Measurements from ENCODE around the gene INCENP.

DNA sequence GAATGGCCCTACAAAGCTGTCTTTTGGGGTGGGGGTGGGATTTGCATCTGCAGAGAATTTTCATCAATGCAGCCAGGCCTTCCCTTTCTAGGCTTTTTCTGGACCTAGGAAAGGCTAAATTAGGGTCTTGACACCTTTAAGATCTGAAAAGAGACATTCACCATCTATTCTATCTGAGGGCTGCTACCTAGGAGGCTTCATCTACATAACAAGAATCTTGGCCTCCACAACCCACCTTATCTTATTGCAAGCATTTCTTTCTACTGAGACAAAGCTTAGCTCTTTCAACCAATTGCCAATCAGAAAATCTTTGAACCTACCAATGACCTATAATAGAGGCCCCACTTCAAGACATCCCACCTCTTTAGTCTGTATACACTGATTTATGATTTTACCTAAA is 20.7 kb upstream of the INCENP start:
- TF ChIP-seq, protein P1, sequence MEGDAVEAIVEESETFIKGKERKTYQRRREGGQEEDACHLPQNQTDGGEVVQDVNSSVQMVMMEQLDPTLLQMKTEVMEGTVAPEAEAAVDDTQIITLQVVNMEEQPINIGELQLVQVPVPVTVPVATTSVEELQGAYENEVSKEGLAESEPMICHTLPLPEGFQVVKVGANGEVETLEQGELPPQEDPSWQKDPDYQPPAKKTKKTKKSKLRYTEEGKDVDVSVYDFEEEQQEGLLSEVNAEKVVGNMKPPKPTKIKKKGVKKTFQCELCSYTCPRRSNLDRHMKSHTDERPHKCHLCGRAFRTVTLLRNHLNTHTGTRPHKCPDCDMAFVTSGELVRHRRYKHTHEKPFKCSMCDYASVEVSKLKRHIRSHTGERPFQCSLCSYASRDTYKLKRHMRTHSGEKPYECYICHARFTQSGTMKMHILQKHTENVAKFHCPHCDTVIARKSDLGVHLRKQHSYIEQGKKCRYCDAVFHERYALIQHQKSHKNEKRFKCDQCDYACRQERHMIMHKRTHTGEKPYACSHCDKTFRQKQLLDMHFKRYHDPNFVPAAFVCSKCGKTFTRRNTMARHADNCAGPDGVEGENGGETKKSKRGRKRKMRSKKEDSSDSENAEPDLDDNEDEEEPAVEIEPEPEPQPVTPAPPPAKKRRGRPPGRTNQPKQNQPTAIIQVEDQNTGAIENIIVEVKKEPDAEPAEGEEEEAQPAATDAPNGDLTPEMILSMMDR (IDR thresholded peaks at IDR 0.05; ENCODE audit: insufficient read depth, low read length, poor library complexity, severe bottlenecking): no peak
- no peak for TF ChIP-seq EZH2phosphoT487 (conservative IDR thresholded peaks at IDR 0.05; ENCODE audit: low read length)
